ENCODE measurements around the gene FIGLA.

The FIGLA gene

GRCh38 chr2:70730730-70731129 is 59.7 kb downstream of the FIGLA start:
- H3K4me3 ChIP-seq (ENCODE audit: control insufficient read depth, low read depth, low read length) = no peak overlapping the region
- no peak for DNase-seq (ENCODE audit: low read depth)
- TF ChIP-seq, protein P1, sequence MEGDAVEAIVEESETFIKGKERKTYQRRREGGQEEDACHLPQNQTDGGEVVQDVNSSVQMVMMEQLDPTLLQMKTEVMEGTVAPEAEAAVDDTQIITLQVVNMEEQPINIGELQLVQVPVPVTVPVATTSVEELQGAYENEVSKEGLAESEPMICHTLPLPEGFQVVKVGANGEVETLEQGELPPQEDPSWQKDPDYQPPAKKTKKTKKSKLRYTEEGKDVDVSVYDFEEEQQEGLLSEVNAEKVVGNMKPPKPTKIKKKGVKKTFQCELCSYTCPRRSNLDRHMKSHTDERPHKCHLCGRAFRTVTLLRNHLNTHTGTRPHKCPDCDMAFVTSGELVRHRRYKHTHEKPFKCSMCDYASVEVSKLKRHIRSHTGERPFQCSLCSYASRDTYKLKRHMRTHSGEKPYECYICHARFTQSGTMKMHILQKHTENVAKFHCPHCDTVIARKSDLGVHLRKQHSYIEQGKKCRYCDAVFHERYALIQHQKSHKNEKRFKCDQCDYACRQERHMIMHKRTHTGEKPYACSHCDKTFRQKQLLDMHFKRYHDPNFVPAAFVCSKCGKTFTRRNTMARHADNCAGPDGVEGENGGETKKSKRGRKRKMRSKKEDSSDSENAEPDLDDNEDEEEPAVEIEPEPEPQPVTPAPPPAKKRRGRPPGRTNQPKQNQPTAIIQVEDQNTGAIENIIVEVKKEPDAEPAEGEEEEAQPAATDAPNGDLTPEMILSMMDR (IDR thresholded peaks at IDR 0.05; ENCODE audit: control insufficient read depth, insufficient read depth, low read depth, low read length, missing control alignments) = no peak

DNA sequence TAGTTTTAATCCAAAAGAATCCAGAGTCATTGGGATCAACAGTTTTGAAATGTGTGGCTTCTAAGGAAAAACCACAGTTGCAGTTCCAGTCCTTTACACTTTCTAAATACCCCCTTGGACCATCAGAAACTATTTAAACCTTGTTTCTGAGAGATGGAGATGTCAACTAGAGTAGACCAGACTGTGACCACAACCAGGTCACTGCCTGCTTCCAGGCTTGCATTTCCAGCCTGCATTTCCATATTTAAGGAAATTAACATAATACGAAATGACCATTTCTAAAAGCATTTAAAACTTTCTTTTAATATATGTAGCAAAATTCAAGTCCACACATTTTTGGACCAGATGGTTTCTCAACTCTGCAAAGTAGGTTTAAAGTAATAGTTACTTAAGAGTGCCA is 60.8 kb downstream of the FIGLA start:
- TF ChIP-seq, protein P1 (IDR thresholded peaks at IDR 0.05; ENCODE audit: control insufficient read depth, insufficient read depth, low read depth, low read length, missing control alignments) = no peak
- no peak overlapping the region for H3K4me3 ChIP-seq (ENCODE audit: control insufficient read depth, low read depth, low read length)
- DNase-seq (ENCODE audit: low read depth) = no peak

DNA sequence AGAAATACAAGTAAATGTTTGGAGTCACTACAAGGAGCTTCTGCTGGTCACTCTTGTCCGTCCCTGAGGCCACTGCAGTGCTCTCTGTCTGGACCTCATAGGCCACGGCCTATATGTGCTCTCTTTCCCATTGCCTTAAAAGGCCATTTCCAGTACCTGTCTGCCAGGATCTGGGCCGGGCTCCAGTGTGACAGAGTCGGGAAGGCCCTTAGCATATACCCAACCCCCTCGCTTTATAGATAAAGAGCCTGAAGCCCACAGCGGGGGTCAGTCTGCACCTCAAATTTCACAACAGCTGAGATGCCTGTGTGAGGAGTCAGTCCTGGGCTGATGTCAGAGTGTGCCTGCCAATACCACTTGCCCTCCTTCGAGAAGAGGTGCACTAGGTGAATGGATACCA is 62.3 kb downstream of the FIGLA start:
- no peak overlapping the region for H3K4me3 ChIP-seq (ENCODE audit: control insufficient read depth, low read depth, low read length)
- no peak for DNase-seq (ENCODE audit: low read depth)
- TF ChIP-seq, protein P1 (IDR thresholded peaks at IDR 0.05; ENCODE audit: control insufficient read depth, insufficient read depth, low read depth, low read length, missing control alignments) = no peak
